RWPE1 (cell line): ENCODE data around the gene S100A14.
"Not testable (repeated sequence)": the region's sequence is repeated elsewhere in the genome, so short reads cannot be mapped to it uniquely, and the experiment has no call there.

ENCODE experiments used
- CTCF ChIA-PET: fragments of 350-600 bp; sonication (Branson Sonifier 250); formaldehyde crosslinking; extraction: SDS; loops from one replicate; lab custom pipeline; 2021; lab: Yijun Ruan, JAX
- POLR2A ChIA-PET: fragments of 400-600 bp; formaldehyde crosslinking; extraction: SDS; loops from one replicate; lab custom pipeline; 2020; ENCODE audit warnings: antibody characterized with exemption; ENCODE audit not compliant: low non-redundant PET; lab: Yijun Ruan, JAX
- DNase-seq: peaks from one replicate; pipeline ENCODE4 v3.0.0; 2012; ENCODE audit warnings: low spot score
- H3K27ac ChIP-seq: fragments of 450-650 bp; 2 replicates; pipeline ENCODE4 v1.5.1; 2017
- TF ChIP-seq, protein P1 (sequence below): fragments of 450-650 bp; conservative IDR thresholded peaks from 2 replicates; pipeline ENCODE4 v1.5.1; 2017; ENCODE audit warnings: low read depth, mild to moderate bottlenecking

S100A14 gene

DNA sequence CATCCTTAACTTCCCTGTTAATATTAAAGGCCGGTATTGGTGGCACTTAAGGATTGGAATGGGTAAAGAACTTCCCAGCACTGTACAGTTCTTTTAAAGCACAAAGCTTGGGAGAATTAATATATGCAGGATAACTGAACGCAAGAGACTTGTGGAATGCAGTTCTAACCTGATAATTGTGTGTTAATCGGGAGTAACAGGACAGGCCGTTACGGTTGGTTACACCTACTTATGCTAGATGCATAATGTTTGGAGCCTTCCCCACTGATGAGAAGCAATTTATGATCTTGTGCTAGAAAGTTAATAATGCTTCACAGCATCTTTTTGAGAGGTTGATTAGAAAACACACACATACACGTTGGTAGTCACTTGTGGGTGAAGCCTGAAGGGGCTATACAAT lies 24.7 kb upstream of the S100A14 start:
- ChIA-PET POLR2A (no interaction called here), CTCF (no interaction called here)
- TF ChIP-seq, protein P1, sequence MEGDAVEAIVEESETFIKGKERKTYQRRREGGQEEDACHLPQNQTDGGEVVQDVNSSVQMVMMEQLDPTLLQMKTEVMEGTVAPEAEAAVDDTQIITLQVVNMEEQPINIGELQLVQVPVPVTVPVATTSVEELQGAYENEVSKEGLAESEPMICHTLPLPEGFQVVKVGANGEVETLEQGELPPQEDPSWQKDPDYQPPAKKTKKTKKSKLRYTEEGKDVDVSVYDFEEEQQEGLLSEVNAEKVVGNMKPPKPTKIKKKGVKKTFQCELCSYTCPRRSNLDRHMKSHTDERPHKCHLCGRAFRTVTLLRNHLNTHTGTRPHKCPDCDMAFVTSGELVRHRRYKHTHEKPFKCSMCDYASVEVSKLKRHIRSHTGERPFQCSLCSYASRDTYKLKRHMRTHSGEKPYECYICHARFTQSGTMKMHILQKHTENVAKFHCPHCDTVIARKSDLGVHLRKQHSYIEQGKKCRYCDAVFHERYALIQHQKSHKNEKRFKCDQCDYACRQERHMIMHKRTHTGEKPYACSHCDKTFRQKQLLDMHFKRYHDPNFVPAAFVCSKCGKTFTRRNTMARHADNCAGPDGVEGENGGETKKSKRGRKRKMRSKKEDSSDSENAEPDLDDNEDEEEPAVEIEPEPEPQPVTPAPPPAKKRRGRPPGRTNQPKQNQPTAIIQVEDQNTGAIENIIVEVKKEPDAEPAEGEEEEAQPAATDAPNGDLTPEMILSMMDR: no peak
- H3K27ac ChIP-seq: no peak overlapping the region
- DNase-seq: no peak

DNA sequence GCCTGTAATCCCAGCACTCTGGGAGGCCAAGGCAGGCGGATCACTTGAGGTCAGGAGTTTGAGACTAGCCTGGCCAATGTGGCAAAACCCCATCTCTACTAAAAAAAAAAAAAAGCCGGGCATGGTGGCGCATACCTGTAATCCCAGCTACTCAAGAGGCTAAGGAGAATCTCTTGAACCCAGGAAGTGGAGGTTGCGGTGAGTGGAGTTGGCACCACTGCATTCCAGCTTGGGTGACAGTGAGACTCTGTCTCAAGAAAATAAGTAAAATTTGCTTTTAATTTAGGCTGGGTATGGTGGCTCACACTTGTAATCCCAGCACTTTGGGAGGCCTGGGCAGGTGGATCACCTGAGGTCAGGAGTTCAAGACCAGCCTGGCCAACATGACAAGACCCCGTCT lies 24.1 kb upstream of the S100A14 start:
- DNase-seq, H3K27ac ChIP-seq: not testable (repeated sequence)
- ChIA-PET CTCF (interaction anchor here (0.6 kb wide), 1 partner anchor 272 kb away, joined by 3 read pairs; no protein-coding TSS in a partner anchor), POLR2A (interaction anchor here (0.6 to 0.7 kb wide), 2 partner anchors 10 to 12 kb away, joined by 3 read pairs; no protein-coding TSS in a partner anchor)

DNA sequence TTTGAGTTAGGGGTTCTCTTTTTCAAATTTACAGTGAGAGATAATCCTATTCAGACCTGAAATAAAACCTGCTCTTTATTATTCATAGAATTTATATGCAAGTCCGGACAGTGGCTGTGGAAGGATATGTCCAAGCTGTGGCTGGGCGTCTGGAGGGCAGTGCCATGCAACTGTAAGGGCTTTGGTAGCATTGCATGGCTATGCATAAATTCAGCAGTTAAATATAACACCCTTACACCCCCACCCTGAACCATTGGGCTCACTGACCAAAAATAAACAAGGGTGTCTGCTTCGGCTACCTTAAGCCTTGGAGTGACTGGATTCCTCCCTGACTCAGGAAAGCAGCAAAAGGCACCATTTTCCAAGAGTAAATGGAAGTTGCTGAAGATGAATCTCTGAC lies 23.2 kb upstream of the S100A14 start:
- ChIA-PET POLR2A (interaction anchor here (0.7 kb wide), 1 partner anchor 13 kb away, joined by 3 read pairs; no protein-coding TSS in a partner anchor), CTCF (interaction anchor here (1.6 kb wide), 1 partner anchor 67 kb away, joined by 4 read pairs; no protein-coding TSS in a partner anchor)
- DNase-seq: no peak
- no peak overlapping the region for H3K27ac ChIP-seq
- TF ChIP-seq, protein P1: no peak

DNA sequence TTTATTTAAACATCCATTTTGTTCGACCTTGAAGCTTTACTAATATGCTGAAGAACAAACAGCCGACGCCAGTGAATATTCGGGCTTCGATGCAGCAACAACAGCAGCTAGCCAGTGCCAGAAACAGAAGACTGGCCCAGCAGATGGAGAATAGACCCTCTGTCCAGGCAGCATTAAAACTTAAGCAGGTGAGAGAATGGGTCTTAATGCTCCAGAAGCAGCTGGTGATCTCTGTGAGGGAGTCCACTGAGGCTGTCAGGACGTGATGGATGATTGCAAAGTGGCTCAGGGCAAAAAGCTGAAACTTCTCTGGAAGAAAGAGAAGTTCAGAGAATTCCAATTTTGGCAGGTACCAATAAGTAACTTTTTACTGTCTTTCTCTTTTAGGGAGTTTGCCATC lies 22.1 kb upstream of the S100A14 start:
- DNase-seq: no peak
- TF ChIP-seq, protein P1: no peak
- ChIA-PET POLR2A (no interaction called here), CTCF (interaction anchor here (0.6 to 1.6 kb wide), 2 partner anchors 15 to 66 kb away, joined by 4 to 5 read pairs; no protein-coding TSS in a partner anchor)
- H3K27ac ChIP-seq: no peak overlapping the region

DNA sequence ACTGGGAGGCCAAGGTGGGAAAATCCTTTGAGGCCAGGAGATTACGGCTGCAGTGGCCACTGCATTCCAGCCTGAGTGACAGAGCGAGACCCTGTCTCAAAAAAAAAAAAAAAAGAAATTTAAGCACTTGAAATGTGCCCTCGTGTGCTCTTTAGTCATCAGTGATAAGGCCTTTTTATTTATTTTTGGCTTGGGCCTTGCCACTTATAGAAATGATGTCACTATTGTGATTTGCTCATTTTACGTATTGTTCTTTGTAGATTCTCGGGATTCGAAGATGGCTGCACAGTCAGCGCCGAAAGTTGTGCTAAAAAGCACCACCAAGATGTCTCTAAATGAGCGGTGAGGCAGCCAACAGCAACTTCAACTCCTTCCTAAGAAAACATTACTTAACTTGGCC lies 20.2 kb upstream of the S100A14 start:
- ChIA-PET CTCF (interaction anchor here (0.7 to 1.1 kb wide), 2 partner anchors 9 to 104 kb away, joined by 4 to 5 read pairs; partner anchors contain the start of gene S100A13), POLR2A (no interaction called here)
- TF ChIP-seq, protein P1: no peak
- peak overlapping the region; percentile 100 for H3K27ac ChIP-seq
- DNase-seq: no peak

DNA sequence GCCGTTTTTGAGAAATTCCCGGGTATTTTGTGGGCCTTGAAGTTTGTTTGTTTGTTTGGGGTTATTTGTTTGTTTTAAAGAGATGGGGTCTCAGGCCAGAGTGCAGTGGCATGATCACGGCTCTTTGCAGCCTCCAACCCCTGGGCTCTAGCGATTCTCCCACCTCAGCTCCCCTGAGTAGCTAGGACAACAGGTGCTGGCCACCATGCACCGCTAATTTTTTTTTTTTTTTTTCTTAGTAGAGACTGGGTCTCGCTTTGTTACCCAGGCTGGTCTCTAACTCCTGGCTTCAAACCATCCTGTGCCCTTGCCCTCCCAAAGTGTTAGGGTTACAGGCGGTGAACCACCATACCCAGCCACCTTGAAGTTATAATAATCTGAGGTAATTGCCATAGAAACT lies 19.7 kb upstream of the S100A14 start:
- TF ChIP-seq, protein P1: no peak
- CTCF ChIA-PET: interaction anchor here (1.1 to 2.5 kb wide), 2 partner anchors 8 to 63 kb away, joined by 4 to 13 read pairs; partner anchors contain the start of gene S100A13
- POLR2A ChIA-PET: interaction anchor here (0.7 kb wide), 2 partner anchors 149 to 331 kb away, joined by 3 read pairs; no protein-coding TSS in a partner anchor
- peak overlapping the region; percentile 100 for H3K27ac ChIP-seq
- no peak for DNase-seq
